GM18520 (cell line): ENCODE data around the gene GABRA5.
"Not testable (repeated sequence)": the region's sequence is repeated elsewhere in the genome, so short reads cannot be mapped to it uniquely, and the experiment has no call there.

Experiments used
- ATAC-seq: cut with Tn5 transposase; IDR thresholded peaks from one replicate; pipeline ENCODE4 v1.9.1; 2021; ENCODE audit not compliant: unreplicated experiment

The GABRA5 gene

GRCh38 chr15:26866298-26867199 lies at the start of gene GABRA5:
GABRA5 (plus strand) TSS chr15:26867062; CDS start chr15:26869249, 2,187 bp downstream.
- no peak for ATAC-seq

GRCh38 chr15:26831191-26831590 lies 35.7 kb upstream of the GABRA5 start:
- ATAC-seq, result not testable (repeated sequence)

GRCh38 chr15:26831951-26832350 lies 34.9 kb upstream of the GABRA5 start:
- no peak for ATAC-seq

GRCh38 chr15:26838742-26839460 lies 28.0 kb upstream of the GABRA5 start:
- no peak for ATAC-seq

- ATAC-seq, result no peak
These were observed 25.3 kb upstream of the GABRA5 start for GRCh38 chr15:26841514-26841913.

GRCh38 chr15:26841941-26842340 lies 24.9 kb upstream of the GABRA5 start:
- ATAC-seq, result no peak

GRCh38 chr15:26842391-26842790 lies 24.5 kb upstream of the GABRA5 start:
- no peak for ATAC-seq

- no peak for ATAC-seq
These were observed 22.0 kb upstream of the GABRA5 start for GRCh38 chr15:26844901-26845300.

GRCh38 chr15:26848498-26848897 lies 18.4 kb upstream of the GABRA5 start:
- ATAC-seq, result no peak

- ATAC-seq, result no peak
These were observed 16.7 kb upstream of the GABRA5 start for GRCh38 chr15:26850161-26850560.

- no peak for ATAC-seq
These were observed 13.9 kb upstream of the GABRA5 start for GRCh38 chr15:26852980-26853379.

- ATAC-seq, result no peak
These were observed 12.4 kb upstream of the GABRA5 start for GRCh38 chr15:26854435-26854834.

GRCh38 chr15:26864664-26865191 lies 2.1 kb upstream of the GABRA5 start:
- no peak for ATAC-seq

- ATAC-seq, result no peak
These were observed 542 bp downstream of the GABRA5 start for GRCh38 chr15:26867200-26868007.

- ATAC-seq, result no peak
These were observed 1.3 kb downstream of the GABRA5 start for GRCh38 chr15:26868029-26868685.

- ATAC-seq, result no peak
These were observed 2.8 kb downstream of the GABRA5 start for GRCh38 chr15:26869628-26870027.

GRCh38 chr15:26870346-26870745 lies 3.5 kb downstream of the GABRA5 start:
- ATAC-seq, result no peak

- ATAC-seq, result no peak
These were observed 5.3 kb downstream of the GABRA5 start for GRCh38 chr15:26872206-26872605.

- no peak for ATAC-seq
These were observed 7.0 kb downstream of the GABRA5 start for GRCh38 chr15:26873846-26874245.

- ATAC-seq, result no peak
These were observed 8.1 kb downstream of the GABRA5 start for GRCh38 chr15:26874774-26875475.
